Endothelial cell (in vitro differentiated cells): ENCODE data around the gene SEMA3A. TPM values are rescaled to one million over a fixed set of nuclear protein-coding genes. Genes with fewer than 3 reads are reported as not detected.

Experiments used
- DNase-seq: peaks from one replicate; pipeline ENCODE4 v3.0.0; 2021; ENCODE audit warnings: low spot score
- H3K27ac Mint-ChIP-seq: one replicate; pipeline ENCODE4 v1.8.0; 2021; ENCODE audit warnings: mixed read lengths, inconsistent platforms; ENCODE audit not compliant: unreplicated experiment
- H3K27me3 Mint-ChIP-seq: one replicate; pipeline ENCODE4 v1.8.0; 2021; ENCODE audit warnings: mild to moderate bottlenecking, moderate library complexity, mixed read lengths, inconsistent platforms; ENCODE audit not compliant: unreplicated experiment
- H3K36me3 Mint-ChIP-seq: one replicate; pipeline ENCODE4 v1.8.0; 2021; ENCODE audit warnings: mild to moderate bottlenecking, low read depth, mixed read lengths, inconsistent platforms; ENCODE audit not compliant: unreplicated experiment
- H3K4me1 Mint-ChIP-seq: one replicate; pipeline ENCODE4 v1.8.0; 2021; ENCODE audit warnings: mild to moderate bottlenecking, mixed read lengths, inconsistent platforms; ENCODE audit not compliant: unreplicated experiment
- H3K4me3 Mint-ChIP-seq: one replicate; pipeline ENCODE4 v1.8.0; 2021; ENCODE audit warnings: mild to moderate bottlenecking, mixed read lengths, inconsistent platforms; ENCODE audit not compliant: unreplicated experiment
- H3K9me3 Mint-ChIP-seq: one replicate; pipeline ENCODE4 v1.8.0; 2021; ENCODE audit warnings: mixed read lengths, inconsistent platforms; ENCODE audit not compliant: unreplicated experiment
- CTCF ChIP-seq: fragments of 200-600 bp; sonication (generic); IDR thresholded peaks from one replicate; pipeline ENCODE4 v1.5.0; 2021; ENCODE audit warnings: antibody characterized with exemption; ENCODE audit not compliant: unreplicated experiment
- total RNA-seq: library from RNA; stranded (reverse); fragmentation: NEBNext Ultra II Directional; extraction: Animal tissue kit (Norgen Biotek cat#: 25700); gene quantifications from one replicate; pipeline ENCODE4 v1.2.1, GENCODE V29; 2021; ENCODE audit not compliant: unreplicated experiment

SEMA3A gene
- total RNA-seq, 1 donor from 2014 or later = 8.5 TPM

GRCh38 chr7:84149573-84149972 is 45.0 kb downstream of the SEMA3A start:
- Mint-ChIP-seq H3K27ac (peak overlapping the region; percentile 89), H3K4me1 (peaks cover 23% of the 10 kb centered on the region), H3K9me3 (no peaks in the 10 kb centered on the region), H3K27me3 (no peaks in the 10 kb centered on the region), H3K36me3 (no peaks in the 10 kb centered on the region), H3K4me3 (peak overlapping the region; percentile 97)
- DNase-seq = no peak
- no peak for TF ChIP-seq CTCF

- no peaks in the 10 kb centered on the region for H3K27me3 Mint-ChIP-seq
- peaks cover 39% of the 10 kb centered on the region for H3K4me1 Mint-ChIP-seq
- H3K4me3 Mint-ChIP-seq = no peak overlapping the region
- no peak for TF ChIP-seq CTCF
- H3K27ac Mint-ChIP-seq = peak overlapping the region; percentile 58
- DNase-seq = no peak
- no peaks in the 10 kb centered on the region for H3K36me3 Mint-ChIP-seq
- H3K9me3 Mint-ChIP-seq = no peaks in the 10 kb centered on the region
These were observed 48.7 kb downstream of the SEMA3A start for GRCh38 chr7:84145892-84146291.

- no peaks in the 10 kb centered on the region for H3K9me3 Mint-ChIP-seq
- peak overlapping the region; percentile 33 for H3K27ac Mint-ChIP-seq
- no peaks in the 10 kb centered on the region for H3K27me3 Mint-ChIP-seq
- DNase-seq = no peak
- TF ChIP-seq CTCF = no peak
- H3K36me3 Mint-ChIP-seq = no peaks in the 10 kb centered on the region
- peaks cover 36% of the 10 kb centered on the region for H3K4me1 Mint-ChIP-seq
- no peak overlapping the region for H3K4me3 Mint-ChIP-seq
These were observed 49.7 kb downstream of the SEMA3A start for GRCh38 chr7:84144935-84145334.

GRCh38 chr7:84144480-84144879 is 50.1 kb downstream of the SEMA3A start:
- Mint-ChIP-seq H3K27ac (peak overlapping the region; percentile 71), H3K9me3 (no peaks in the 10 kb centered on the region), H3K27me3 (no peaks in the 10 kb centered on the region), H3K4me1 (peaks cover 36% of the 10 kb centered on the region), H3K4me3 (no peak overlapping the region), H3K36me3 (no peaks in the 10 kb centered on the region)
- TF ChIP-seq CTCF = no peak
- DNase-seq = no peak

- Mint-ChIP-seq H3K27me3 (no peaks in the 10 kb centered on the region), H3K27ac (no peak overlapping the region), H3K4me3 (no peak overlapping the region), H3K36me3 (no peaks in the 10 kb centered on the region), H3K9me3 (no peaks in the 10 kb centered on the region), H3K4me1 (peaks cover 24% of the 10 kb centered on the region)
- DNase-seq = no peak
- no peak for TF ChIP-seq CTCF
These were observed 51.9 kb downstream of the SEMA3A start for GRCh38 chr7:84142726-84143125.
